Ammon's horn (tissue), 1 donor: ENCODE measurements around the gene TCF7L2.
"Not testable (repeated sequence)": the region's sequence is repeated elsewhere in the genome, so short reads cannot be mapped to it uniquely, and the experiment has no call there.

Experiments used
- DNase-seq: peaks from one replicate; pipeline ENCODE4 v3.0.0-alpha.2; 2016; ENCODE audit warnings: low spot score

The TCF7L2 gene

GRCh38 chr10:113095419-113096127, 145.5 kb downstream of the TCF7L2 start:
- DNase-seq, result no peak

DNA sequence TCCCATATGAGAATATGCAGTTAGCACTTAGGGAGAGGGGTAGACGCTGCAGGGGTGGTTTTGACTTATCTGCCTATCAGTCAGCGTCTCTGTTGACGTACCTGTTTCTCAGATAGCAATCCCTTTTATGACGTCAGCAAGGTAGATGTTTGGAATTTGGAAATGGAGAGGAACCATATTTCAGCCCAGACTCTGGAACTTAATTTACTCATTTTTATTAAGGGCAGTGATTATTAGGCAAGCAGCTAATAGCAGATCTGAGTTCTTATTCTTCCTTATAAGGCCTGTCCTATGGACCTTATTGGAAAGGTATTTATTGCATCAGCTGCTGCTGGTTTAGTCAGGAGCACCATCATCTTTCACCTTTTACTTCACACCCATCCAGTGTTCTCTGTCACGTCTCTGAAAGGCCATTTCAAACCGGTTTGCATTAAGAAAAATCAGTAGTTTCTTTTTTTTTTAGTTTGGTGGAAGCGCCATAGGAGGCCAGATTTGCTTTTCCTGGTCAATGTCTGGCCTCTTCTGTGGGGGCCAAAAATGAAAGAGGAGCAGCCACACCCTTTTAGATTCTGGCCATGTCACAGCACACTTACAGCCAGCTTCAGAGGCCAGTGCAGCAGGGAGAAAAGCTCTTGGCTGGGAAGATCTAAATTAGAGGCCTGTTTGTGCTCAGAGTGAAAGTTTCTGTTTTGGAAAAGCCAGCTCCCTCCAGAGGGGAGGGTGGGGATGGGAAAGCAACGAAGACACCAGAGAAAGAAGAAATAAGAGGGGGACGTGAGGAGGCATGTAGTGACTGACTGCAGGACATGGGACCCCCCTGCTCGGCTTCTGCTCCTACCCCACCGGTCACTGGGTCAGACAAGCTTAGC, 146.3 kb downstream of the TCF7L2 start:
- DNase-seq, result peak; percentile 47

DNA sequence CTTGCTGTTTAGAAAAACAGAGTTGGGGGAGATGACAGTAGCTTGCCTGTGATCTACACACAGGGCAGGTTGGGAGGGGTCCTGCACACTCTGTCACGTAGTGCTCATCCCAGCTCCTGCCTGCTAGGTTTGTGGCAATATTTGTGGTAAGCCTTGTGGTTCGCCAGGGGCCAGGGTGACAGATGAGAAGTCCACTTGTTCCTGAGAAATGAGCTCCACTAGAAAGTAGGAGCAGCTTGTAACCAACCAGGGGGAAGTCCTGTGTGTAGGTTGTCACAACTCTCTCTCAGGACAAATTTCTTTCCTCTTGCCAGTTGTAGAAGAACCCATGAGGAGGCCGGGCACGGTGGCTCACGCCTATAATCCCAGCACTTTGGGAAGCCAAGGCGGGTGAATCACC, 147.0 kb downstream of the TCF7L2 start:
- DNase-seq, result no peak

DNA sequence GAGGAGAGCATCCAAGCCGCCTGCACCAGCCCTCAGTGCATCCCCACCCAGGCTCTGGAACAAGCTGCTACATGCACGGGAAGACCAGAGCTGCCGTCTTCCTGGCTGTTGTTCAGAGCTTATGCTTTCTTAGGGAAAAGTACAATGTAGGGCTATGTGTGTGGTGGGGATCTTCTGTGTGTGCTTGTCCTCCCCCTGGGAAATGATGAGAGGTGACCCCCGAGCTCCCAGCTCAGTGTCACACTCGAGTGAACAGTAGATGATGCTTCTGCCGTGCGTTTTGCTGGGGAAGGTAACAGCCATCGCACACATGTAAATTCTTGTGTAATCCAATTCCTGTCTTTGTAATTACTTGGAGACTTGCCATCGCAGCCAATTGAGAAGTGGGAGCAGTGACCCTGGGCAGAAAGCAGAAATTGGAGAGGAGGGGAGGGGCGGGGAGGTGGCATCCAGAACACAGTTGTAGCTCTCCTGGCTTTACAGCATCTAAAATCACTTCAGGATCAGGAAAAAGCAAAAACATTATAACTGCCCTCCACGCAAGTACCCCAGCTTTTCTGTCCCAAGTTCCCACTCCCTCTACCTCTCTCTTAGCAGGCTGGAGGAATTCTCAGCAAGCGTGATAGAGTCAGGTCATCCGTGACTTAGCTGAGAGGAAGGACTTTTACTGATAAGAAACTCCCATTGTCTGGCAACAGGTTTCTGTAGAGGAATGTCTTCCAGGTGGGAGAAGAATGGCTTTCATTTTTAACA, 149.6 kb downstream of the TCF7L2 start:
- DNase-seq, result no peak

DNA sequence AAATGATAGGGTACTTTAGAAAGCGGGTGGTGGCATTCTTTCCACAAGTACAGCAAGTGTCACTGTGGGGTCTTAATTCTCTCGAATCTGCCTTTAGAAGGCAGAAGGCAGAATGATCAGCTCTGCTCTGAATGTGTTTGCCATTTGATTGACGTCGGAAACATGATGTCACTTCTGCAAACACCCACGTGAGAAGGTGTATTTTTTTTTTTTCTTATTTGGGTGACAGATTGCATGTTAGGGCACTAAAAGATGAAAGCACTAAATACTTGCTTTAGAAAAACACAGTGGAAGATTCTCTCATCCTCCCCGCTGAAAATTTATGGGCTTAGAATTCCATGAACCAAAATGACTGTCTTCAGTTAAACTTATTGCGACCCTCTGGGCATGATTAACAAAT, 150.2 kb downstream of the TCF7L2 start:
- no peak for DNase-seq

- DNase-seq, result no peak
Measured at GRCh38 chr10:113103131-113103840, 153.2 kb downstream of the TCF7L2 start.

DNA sequence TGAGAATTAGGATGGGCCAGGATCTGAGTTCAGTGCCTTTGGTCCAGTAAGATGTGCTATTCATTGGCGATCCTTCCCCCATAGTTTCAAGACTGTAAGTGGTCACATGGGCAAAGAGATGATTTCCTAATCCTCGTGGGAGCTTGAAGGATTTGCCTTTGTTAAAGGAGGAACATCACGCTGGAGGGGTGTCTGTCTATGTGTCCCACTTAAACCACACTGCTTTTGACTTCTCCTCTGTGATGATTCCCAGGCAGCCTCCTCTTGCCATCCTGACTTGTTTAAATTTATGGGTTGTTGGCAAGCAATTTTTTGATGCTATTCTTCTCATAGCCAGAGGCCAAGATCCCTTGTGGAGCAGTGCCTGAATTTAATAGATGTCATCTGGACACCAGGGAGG, 154.0 kb downstream of the TCF7L2 start:
- DNase-seq, result no peak

- DNase-seq, result no peak
Measured at GRCh38 chr10:113108194-113108835, 158.3 kb downstream of the TCF7L2 start.

- no peak for DNase-seq
Measured at GRCh38 chr10:113108948-113109347, 158.9 kb downstream of the TCF7L2 start.

DNA sequence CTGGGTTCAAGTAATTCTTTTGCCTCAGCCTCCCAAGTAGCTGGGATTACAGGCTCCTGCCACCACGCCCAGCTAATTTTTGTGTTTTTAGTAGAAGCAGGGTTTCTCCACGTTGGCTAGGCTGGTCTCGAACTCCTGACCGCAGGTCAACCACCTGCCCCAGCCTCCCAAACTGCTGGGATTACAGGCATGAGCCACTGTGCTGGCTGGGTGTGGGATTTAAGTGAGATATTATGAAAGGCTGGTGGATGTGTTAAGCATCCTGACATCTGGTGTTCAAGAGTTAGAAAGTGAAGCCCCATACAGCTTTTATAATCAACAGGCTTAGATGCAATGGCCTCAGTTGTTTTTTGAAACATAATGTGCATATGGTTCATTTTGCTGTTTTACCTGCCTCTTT, 159.4 kb downstream of the TCF7L2 start:
- DNase-seq, result not testable (repeated sequence)

- DNase-seq, result no peak
Measured at GRCh38 chr10:113111260-113111659, 161.2 kb downstream of the TCF7L2 start.

GRCh38 chr10:113111900-113112853, 162.1 kb downstream of the TCF7L2 start:
- DNase-seq, result peak; percentile 72

GRCh38 chr10:113113241-113113640, 163.2 kb downstream of the TCF7L2 start:
- no peak for DNase-seq

GRCh38 chr10:113113918-113114317, 163.9 kb downstream of the TCF7L2 start:
- DNase-seq, result no peak

DNA sequence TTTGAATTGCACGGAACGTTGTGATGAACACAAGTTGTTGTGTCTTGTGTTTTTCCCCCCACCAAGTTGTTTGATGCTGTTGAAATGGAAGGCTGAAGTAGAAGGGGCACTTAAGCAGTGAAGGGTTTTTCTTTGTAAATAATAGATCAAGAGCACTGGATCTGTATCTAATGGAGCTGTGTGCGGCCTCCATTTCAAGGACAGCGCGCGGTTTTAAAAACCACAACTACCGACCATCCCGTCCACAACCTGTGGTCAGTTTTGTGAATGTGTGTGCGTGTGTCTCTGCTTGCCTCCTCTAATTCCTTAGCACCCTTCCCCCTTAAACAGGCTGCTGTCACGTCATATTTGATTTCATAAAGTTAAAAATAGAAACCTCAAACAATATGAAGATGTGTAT, 165.5 kb downstream of the TCF7L2 start:
- no peak for DNase-seq

- DNase-seq, result no peak
Measured at GRCh38 chr10:113118882-113119281, 168.8 kb downstream of the TCF7L2 start.

DNA sequence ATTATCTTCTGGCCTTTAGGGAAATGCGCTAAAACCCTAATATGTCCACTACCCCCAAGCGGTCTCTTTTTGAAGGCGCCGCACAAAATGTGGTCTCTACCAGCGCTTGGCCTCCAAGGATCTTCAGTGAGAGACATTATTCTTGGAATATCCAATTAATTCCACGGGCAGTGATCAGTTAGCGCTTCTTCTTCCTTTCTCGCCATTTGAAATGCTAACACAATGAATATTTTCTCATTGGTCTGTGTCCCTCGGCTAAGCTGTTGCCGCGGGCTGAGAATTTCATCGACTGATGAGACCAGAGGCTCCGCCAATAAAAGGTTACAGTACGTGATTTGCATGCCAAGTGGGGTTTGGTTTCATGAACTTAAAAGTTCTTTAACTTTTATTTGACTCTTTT, 169.8 kb downstream of the TCF7L2 start:
- no peak for DNase-seq

DNA sequence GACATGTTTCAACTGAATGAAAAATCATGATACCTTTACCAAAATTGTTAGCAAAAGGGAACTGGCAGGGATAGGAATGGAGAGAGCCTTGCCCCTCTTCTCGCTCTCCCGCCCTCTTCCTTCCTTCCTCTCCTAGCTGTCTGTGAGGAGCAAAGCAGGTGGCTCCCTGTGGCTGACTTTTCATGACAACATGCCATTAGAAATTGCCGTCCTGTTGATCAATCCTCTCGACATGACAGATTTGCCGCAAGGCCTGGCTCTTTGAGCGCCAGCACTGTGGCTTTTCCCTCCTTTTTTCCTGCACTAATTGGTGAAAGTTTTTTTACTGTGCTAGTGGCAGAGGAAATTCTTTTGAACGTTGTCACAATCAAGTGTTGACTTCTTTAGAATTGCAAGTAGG, 171.1 kb downstream of the TCF7L2 start:
- DNase-seq, result no peak

DNA sequence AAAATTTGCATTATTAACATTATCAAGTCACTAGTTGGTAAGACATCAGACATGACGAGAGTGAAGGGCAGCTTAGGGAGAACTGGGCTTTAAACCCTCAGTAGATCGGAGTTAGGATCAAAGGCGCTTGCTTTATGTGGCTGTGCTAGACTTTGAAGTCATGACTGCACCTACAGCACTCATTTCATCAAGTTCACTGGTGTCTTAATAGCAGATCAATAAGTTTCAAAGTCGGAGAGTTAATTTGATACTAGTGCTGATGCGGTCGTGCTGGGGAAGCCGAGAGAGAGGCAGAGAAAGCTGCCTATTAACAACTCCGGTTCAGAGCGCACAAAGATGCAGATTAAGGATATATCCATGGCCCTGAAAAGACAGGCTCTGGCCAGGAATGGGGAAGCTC, 172.9 kb downstream of the TCF7L2 start:
- DNase-seq, result no peak

DNA sequence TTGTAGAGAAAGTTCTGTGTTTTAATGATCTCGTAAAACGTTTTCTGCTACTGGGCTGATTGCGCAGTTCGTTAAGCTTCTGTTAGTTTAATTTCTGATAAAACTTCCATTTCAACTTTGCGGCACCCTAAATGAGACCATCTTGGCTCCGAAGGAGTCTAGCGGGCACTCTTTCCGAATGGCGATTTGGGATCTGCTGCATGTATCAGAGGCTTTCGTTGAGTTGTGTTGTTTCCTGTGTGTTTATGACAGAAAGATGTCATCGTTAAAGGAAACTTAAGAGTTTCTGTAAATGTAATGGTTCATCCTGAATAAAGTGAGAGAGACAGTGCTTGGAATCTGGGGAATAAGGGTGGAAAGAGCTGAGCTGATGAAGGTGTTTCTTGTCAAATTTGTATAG, 174.7 kb downstream of the TCF7L2 start:
- DNase-seq, result no peak
